Measurements from ENCODE around the gene TECPR2. TPM values are rescaled to one million over a fixed set of nuclear protein-coding genes. Genes with fewer than 3 reads are reported as not detected.

Gene TECPR2
- polyA plus RNA-seq, 1 donor (not counting 4 experiments of a cell fraction or from before 2014, with no cell fraction given) = 8.3 TPM

DNA sequence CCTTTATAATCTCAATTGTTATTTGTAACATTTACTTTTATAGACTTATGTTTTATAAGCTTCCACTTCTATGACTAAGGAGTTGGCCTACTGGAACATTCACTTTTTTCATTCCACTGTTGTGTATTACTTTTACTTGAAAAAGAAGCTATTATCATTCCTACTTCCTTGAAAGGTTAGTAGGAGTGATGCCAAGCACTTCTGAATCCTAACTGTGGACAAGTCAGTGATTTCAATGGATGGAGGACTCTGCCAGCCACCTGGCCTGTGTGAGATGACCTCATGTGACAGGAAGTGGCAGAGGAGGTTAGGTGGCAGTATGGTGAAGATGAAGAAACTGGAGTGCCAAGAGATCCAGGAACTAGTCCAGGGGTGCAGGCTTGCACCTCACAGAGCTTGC lies 46.0 kb downstream of the TECPR2 start:
- Histone ChIP-seq H3K4me2 (ENCODE audit: control insufficient read depth, extremely low read depth, insufficient read depth, low read depth, low read length) (no peak overlapping the region), H3K27ac (ENCODE audit: control insufficient read depth, insufficient read depth, low read length) (no peak overlapping the region), H3K4me3 (ENCODE audit: control insufficient read depth in 2 of 3, extremely low read depth in 1 of 3, insufficient read depth in 2 of 3, low read depth in 1 of 3, low read length in 3 of 3) (no peak overlapping the region), H3K79me2 (ENCODE audit: control insufficient read depth, insufficient read depth, low read length) (no peaks in the 10 kb centered on the region), H3K9ac (ENCODE audit: control insufficient read depth, extremely low read depth, insufficient read depth, low read length) (no peak overlapping the region), H4K20me1 (ENCODE audit: control insufficient read depth, extremely low read depth, insufficient read depth, low read length) (no peaks in the 10 kb centered on the region), H3K9me3 (ENCODE audit: control insufficient read depth, low read depth, low read length) (no peaks in the 10 kb centered on the region), H3K27me3 (ENCODE audit: control insufficient read depth, extremely low read depth, insufficient read depth, low read length) (no peaks in the 10 kb centered on the region), H3K36me3 (ENCODE audit: control insufficient read depth in 2 of 2, extremely low read depth in 1 of 2, insufficient read depth in 2 of 2, low read length in 2 of 2) (peaks cover 0 to 2% of the 10 kb centered on the region in 2 experiments), H3K9me1 (ENCODE audit: control insufficient read depth, extremely low read depth, insufficient read depth, low read length) (no peaks in the 10 kb centered on the region), H3K4me1 (ENCODE audit: control insufficient read depth, extremely low read depth, insufficient read depth, low read length) (no peaks in the 10 kb centered on the region), H2AFZ (ENCODE audit: control insufficient read depth, low read length) (no peak overlapping the region)
- FAIRE-seq (no peak), DNase-seq (ENCODE audit: low read depth, low spot score) (no peak)
- TF ChIP-seq, protein P1, sequence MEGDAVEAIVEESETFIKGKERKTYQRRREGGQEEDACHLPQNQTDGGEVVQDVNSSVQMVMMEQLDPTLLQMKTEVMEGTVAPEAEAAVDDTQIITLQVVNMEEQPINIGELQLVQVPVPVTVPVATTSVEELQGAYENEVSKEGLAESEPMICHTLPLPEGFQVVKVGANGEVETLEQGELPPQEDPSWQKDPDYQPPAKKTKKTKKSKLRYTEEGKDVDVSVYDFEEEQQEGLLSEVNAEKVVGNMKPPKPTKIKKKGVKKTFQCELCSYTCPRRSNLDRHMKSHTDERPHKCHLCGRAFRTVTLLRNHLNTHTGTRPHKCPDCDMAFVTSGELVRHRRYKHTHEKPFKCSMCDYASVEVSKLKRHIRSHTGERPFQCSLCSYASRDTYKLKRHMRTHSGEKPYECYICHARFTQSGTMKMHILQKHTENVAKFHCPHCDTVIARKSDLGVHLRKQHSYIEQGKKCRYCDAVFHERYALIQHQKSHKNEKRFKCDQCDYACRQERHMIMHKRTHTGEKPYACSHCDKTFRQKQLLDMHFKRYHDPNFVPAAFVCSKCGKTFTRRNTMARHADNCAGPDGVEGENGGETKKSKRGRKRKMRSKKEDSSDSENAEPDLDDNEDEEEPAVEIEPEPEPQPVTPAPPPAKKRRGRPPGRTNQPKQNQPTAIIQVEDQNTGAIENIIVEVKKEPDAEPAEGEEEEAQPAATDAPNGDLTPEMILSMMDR (optimal IDR thresholded peaks at IDR 0.05 in 1 of 3, IDR thresholded peaks at IDR 0.05 in 1 of 3, conservative IDR thresholded peaks at IDR 0.05 in 1 of 3; ENCODE audit: extremely low read depth in 1 of 3, insufficient read depth in 2 of 3, low read length in 3 of 3) = no peak
- no peak for TF ChIP-seq EZH2 (IDR thresholded peaks at IDR 0.05; ENCODE audit: low read length)
- dilution Hi-C loops (cut with MboI; ENCODE audit: extremely low pct_ligation_motif_present, low sequenced_read_pairs) = no loop called here

DNA sequence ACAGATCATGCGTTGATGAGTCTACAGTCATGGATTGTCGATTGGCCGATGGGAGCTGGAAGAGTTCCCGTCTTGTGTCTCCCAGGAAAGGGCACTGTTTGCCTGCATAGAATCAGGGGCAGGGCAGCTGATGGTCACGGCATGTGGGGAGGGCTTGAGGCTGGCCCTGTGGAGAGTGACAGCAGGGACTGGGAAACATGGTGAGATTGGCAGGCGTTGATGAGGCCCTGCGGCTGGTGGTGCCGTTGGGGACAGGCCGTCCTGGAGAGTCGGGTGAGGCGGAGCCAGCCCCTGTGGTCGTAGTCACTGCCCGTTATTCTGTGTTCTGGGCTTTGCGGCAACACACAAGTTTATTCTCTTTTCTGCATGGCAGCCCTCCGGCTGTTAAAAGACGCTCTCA lies 52.9 kb downstream of the TECPR2 start:
- Histone ChIP-seq H3K4me3 (ENCODE audit: control insufficient read depth in 2 of 3, extremely low read depth in 1 of 3, insufficient read depth in 2 of 3, low read depth in 1 of 3, low read length in 3 of 3) (no peak overlapping the region), H3K4me2 (ENCODE audit: control insufficient read depth, extremely low read depth, insufficient read depth, low read depth, low read length) (no peak overlapping the region), H3K4me1 (ENCODE audit: control insufficient read depth, extremely low read depth, insufficient read depth, low read length) (no peaks in the 10 kb centered on the region), H3K9me1 (ENCODE audit: control insufficient read depth, extremely low read depth, insufficient read depth, low read length) (no peaks in the 10 kb centered on the region), H3K9me3 (ENCODE audit: control insufficient read depth, low read depth, low read length) (no peaks in the 10 kb centered on the region), H3K27me3 (ENCODE audit: control insufficient read depth, extremely low read depth, insufficient read depth, low read length) (no peaks in the 10 kb centered on the region), H2AFZ (ENCODE audit: control insufficient read depth, low read length) (no peak overlapping the region), H3K36me3 (ENCODE audit: control insufficient read depth in 2 of 2, extremely low read depth in 1 of 2, insufficient read depth in 2 of 2, low read length in 2 of 2) (peaks cover 11% of the 10 kb centered on the region in 2 experiments), H4K20me1 (ENCODE audit: control insufficient read depth, extremely low read depth, insufficient read depth, low read length) (no peaks in the 10 kb centered on the region), H3K79me2 (ENCODE audit: control insufficient read depth, insufficient read depth, low read length) (no peaks in the 10 kb centered on the region), H3K27ac (ENCODE audit: control insufficient read depth, insufficient read depth, low read length) (no peak overlapping the region), H3K9ac (ENCODE audit: control insufficient read depth, extremely low read depth, insufficient read depth, low read length) (no peak overlapping the region)
- DNase-seq (ENCODE audit: low read depth, low spot score) (no peak), FAIRE-seq (no peak)
- dilution Hi-C loops (cut with MboI; ENCODE audit: extremely low pct_ligation_motif_present, low sequenced_read_pairs) = no loop called here
- no peak for TF ChIP-seq EZH2 (IDR thresholded peaks at IDR 0.05; ENCODE audit: low read length)
- TF ChIP-seq, protein P1 (optimal IDR thresholded peaks at IDR 0.05 in 1 of 3, IDR thresholded peaks at IDR 0.05 in 1 of 3, conservative IDR thresholded peaks at IDR 0.05 in 1 of 3; ENCODE audit: extremely low read depth in 1 of 3, insufficient read depth in 2 of 3, low read length in 3 of 3) = no peak
